Measurements from ENCODE around the gene XYLT1.
"Not testable (repeated sequence)": the region's sequence is repeated elsewhere in the genome, so short reads cannot be mapped to it uniquely, and the experiment has no call there.

XYLT1 gene

DNA sequence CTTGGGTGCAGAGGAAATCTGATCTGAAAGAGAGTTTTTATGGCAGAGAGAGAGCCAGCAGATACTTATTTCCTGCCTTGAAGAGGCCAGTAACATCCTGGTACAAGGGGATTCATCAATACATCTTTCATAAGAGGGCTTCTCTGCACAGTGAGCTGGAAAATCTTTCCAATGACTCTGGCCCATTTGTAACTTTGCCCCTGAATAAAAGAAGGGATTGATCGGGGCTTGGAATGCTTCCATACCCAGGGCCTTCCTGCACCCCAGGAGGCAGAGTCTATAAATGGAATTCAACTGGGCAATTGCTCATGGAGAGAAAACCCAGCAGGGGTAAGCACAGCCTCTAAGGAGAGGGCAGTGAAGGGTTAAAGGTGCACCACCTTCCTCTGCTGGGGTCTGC lies 163.3 kb downstream of the XYLT1 start:
- DNase-seq: no peak
- Histone ChIP-seq H2BK120ac (ENCODE audit: low read depth, low read length) (no peak overlapping the region), H2BK15ac (ENCODE audit: low read depth, poor library complexity, severe bottlenecking) (no peak overlapping the region), H4K91ac (ENCODE audit: low read length) (no peak overlapping the region), H3K9me3 (ENCODE audit: control insufficient read depth, low read length) (no peaks in the 10 kb centered on the region), H3K27ac (ENCODE audit: low read length, poor library complexity, severe bottlenecking) (no peak overlapping the region), H2AFZ (ENCODE audit: low read depth, low read length) (no peak overlapping the region), H3K14ac (ENCODE audit: low read length in 2 of 2) (no peak overlapping the region), H2BK12ac (ENCODE audit: low read length in 2 of 2) (no peak overlapping the region), H4K8ac (ENCODE audit: low read length) (no peak overlapping the region), H3K27me3 (ENCODE audit: control insufficient read depth in 1 of 2, insufficient read depth in 1 of 2, low read length in 2 of 2) (no peaks in the 10 kb centered on the region), H2BK5ac (ENCODE audit: low read depth, low read length, poor library complexity, severe bottlenecking) (no peak overlapping the region), H3K4me2 (ENCODE audit: low read length, poor library complexity, severe bottlenecking) (no peak overlapping the region), H2AK5ac (ENCODE audit: low read length, severe bottlenecking) (no peak overlapping the region), H3K23ac (ENCODE audit: low read length in 2 of 2) (no peak overlapping the region), H3K18ac (ENCODE audit: low read depth in 1 of 2, low read length in 2 of 2) (no peak overlapping the region), H3K36me3 (ENCODE audit: control insufficient read depth in 1 of 2, insufficient read depth in 2 of 2, low read depth in 1 of 2, low read length in 2 of 2) (peaks cover 0 to 3% of the 10 kb centered on the region in 2 experiments), H3K4ac (ENCODE audit: low read depth in 1 of 2, low read length in 2 of 2) (no peak overlapping the region), H3K4me3 (ENCODE audit: insufficient read depth in 1 of 2, low read depth in 1 of 2, low read length in 2 of 2) (no peak overlapping the region), H3K79me1 (replicated peaks; ENCODE audit: low read length, poor library complexity, severe bottlenecking) (no peaks in the 10 kb centered on the region), H3K4me1 (ENCODE audit: control insufficient read depth, insufficient read depth, low read depth, low read length) (no peaks in the 10 kb centered on the region), H3K9ac (ENCODE audit: low read length) (no peak overlapping the region)
- WGBS: 100% methylated on average over 1 of the region's 1 CpG

- H3K9me3 ChIP-seq (ENCODE audit: control insufficient read depth, low read length): no peaks in the 10 kb centered on the region
- no peak overlapping the region for H3K18ac ChIP-seq (ENCODE audit: low read depth in 1 of 2, low read length in 2 of 2)
- no peak overlapping the region for H3K4me3 ChIP-seq (ENCODE audit: insufficient read depth in 1 of 2, low read depth in 1 of 2, low read length in 2 of 2)
- no peaks in the 10 kb centered on the region for H3K27me3 ChIP-seq (ENCODE audit: control insufficient read depth in 1 of 2, insufficient read depth in 1 of 2, low read length in 2 of 2)
- no peak overlapping the region for H2BK120ac ChIP-seq (ENCODE audit: low read depth, low read length)
- H3K36me3 ChIP-seq (ENCODE audit: control insufficient read depth in 1 of 2, insufficient read depth in 2 of 2, low read depth in 1 of 2, low read length in 2 of 2): peaks cover 0 to 3% of the 10 kb centered on the region in 2 experiments
- no peak overlapping the region for H3K14ac ChIP-seq (ENCODE audit: low read length in 2 of 2)
- no peak overlapping the region for H4K8ac ChIP-seq (ENCODE audit: low read length)
- no peak overlapping the region for H2AK5ac ChIP-seq (ENCODE audit: low read length, severe bottlenecking)
- H2AFZ ChIP-seq (ENCODE audit: low read depth, low read length): no peak overlapping the region
- H3K4ac ChIP-seq (ENCODE audit: low read depth in 1 of 2, low read length in 2 of 2): no peak overlapping the region
- H3K23ac ChIP-seq (ENCODE audit: low read length in 2 of 2): no peak overlapping the region
- no peak overlapping the region for H2BK15ac ChIP-seq (ENCODE audit: low read depth, poor library complexity, severe bottlenecking)
- no peaks in the 10 kb centered on the region for H3K79me1 ChIP-seq (replicated peaks; ENCODE audit: low read length, poor library complexity, severe bottlenecking)
- no peak overlapping the region for H4K91ac ChIP-seq (ENCODE audit: low read length)
- no peak for DNase-seq
- H2BK5ac ChIP-seq (ENCODE audit: low read depth, low read length, poor library complexity, severe bottlenecking): no peak overlapping the region
- H3K4me1 ChIP-seq (ENCODE audit: control insufficient read depth, insufficient read depth, low read depth, low read length): no peaks in the 10 kb centered on the region
- 91% methylated on average over 3 of the region's 3 CpGs for WGBS
- H3K27ac ChIP-seq (ENCODE audit: low read length, poor library complexity, severe bottlenecking): no peak overlapping the region
- no peak overlapping the region for H3K9ac ChIP-seq (ENCODE audit: low read length)
- no peak overlapping the region for H3K4me2 ChIP-seq (ENCODE audit: low read length, poor library complexity, severe bottlenecking)
- H2BK12ac ChIP-seq (ENCODE audit: low read length in 2 of 2): no peak overlapping the region
These were observed 164.0 kb downstream of the XYLT1 start for GRCh38 chr16:17306745-17307144.

DNA sequence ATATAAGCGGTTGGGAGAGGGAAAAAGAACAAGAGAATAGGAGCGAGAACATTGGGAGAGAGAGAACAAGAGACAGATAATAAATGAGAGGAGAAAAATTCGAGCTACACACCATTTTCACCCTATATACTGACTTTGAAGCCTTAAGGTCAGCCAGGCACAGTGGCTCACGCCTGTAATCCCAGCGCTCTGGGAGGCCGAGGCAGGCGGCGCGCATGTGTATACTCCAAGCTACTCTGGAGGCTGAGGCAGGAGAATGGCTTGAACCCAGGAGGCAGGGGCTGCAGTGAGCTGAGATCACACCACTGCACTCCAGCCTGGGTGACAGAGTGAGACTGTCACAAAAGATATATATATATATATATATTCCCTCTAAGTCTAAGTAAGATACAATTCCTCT lies 164.5 kb downstream of the XYLT1 start:
- H3K27me3 ChIP-seq (ENCODE audit: control insufficient read depth in 1 of 2, insufficient read depth in 1 of 2, low read length in 2 of 2); H2BK15ac ChIP-seq (ENCODE audit: low read depth, poor library complexity, severe bottlenecking); H2AFZ ChIP-seq (ENCODE audit: low read depth, low read length); H4K91ac ChIP-seq (ENCODE audit: low read length); H2BK12ac ChIP-seq (ENCODE audit: low read length in 2 of 2); H3K9me3 ChIP-seq (ENCODE audit: control insufficient read depth, low read length); H3K36me3 ChIP-seq (ENCODE audit: control insufficient read depth in 1 of 2, insufficient read depth in 2 of 2, low read depth in 1 of 2, low read length in 2 of 2); H2BK5ac ChIP-seq (ENCODE audit: low read depth, low read length, poor library complexity, severe bottlenecking); H3K18ac ChIP-seq (ENCODE audit: low read depth in 1 of 2, low read length in 2 of 2); H3K14ac ChIP-seq (ENCODE audit: low read length in 2 of 2); H3K4me3 ChIP-seq (ENCODE audit: insufficient read depth in 1 of 2, low read depth in 1 of 2, low read length in 2 of 2); H2BK120ac ChIP-seq (ENCODE audit: low read depth, low read length); H3K4me2 ChIP-seq (ENCODE audit: low read length, poor library complexity, severe bottlenecking); H3K9ac ChIP-seq (ENCODE audit: low read length); H4K8ac ChIP-seq (ENCODE audit: low read length); H3K4me1 ChIP-seq (ENCODE audit: control insufficient read depth, insufficient read depth, low read depth, low read length); H3K79me1 ChIP-seq (replicated peaks; ENCODE audit: low read length, poor library complexity, severe bottlenecking); H3K23ac ChIP-seq (ENCODE audit: low read length in 2 of 2); H3K27ac ChIP-seq (ENCODE audit: low read length, poor library complexity, severe bottlenecking); H3K4ac ChIP-seq (ENCODE audit: low read depth in 1 of 2, low read length in 2 of 2); H2AK5ac ChIP-seq (ENCODE audit: low read length, severe bottlenecking); DNase-seq: not testable (repeated sequence)
- WGBS: 86% methylated on average over 8 of the region's 9 CpGs

DNA sequence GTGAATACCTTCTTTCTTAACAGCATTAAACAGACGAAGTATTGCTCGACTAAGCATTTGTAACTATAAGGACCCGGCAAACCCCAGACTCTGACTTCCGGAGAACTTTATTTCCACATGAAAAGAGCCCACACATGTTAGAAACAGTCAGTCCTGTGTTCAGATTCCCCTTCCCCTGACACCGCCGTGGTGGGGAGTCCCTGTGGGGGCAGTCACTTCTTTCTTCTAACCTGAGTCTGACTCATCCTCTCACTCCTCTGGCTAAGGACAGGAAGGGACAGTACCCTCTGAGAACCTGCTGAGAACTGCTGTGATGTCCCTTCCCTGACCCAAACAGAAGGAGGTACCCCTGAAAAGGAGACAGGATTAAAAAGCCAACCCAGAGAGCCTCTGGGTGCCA lies 165.1 kb downstream of the XYLT1 start:
- no peak overlapping the region for H3K14ac ChIP-seq (ENCODE audit: low read length in 2 of 2)
- H2BK15ac ChIP-seq (ENCODE audit: low read depth, poor library complexity, severe bottlenecking): no peak overlapping the region
- H2AK5ac ChIP-seq (ENCODE audit: low read length, severe bottlenecking): no peak overlapping the region
- H2BK12ac ChIP-seq (ENCODE audit: low read length in 2 of 2): no peak overlapping the region
- H4K8ac ChIP-seq (ENCODE audit: low read length): no peak overlapping the region
- no peak overlapping the region for H3K4ac ChIP-seq (ENCODE audit: low read depth in 1 of 2, low read length in 2 of 2)
- no peaks in the 10 kb centered on the region for H3K27me3 ChIP-seq (ENCODE audit: control insufficient read depth in 1 of 2, insufficient read depth in 1 of 2, low read length in 2 of 2)
- no peak overlapping the region for H3K18ac ChIP-seq (ENCODE audit: low read depth in 1 of 2, low read length in 2 of 2)
- no peak overlapping the region for H3K4me2 ChIP-seq (ENCODE audit: low read length, poor library complexity, severe bottlenecking)
- no peaks in the 10 kb centered on the region for H3K79me1 ChIP-seq (replicated peaks; ENCODE audit: low read length, poor library complexity, severe bottlenecking)
- no peak overlapping the region for H3K23ac ChIP-seq (ENCODE audit: low read length in 2 of 2)
- peaks cover 0 to 3% of the 10 kb centered on the region in 2 experiments for H3K36me3 ChIP-seq (ENCODE audit: control insufficient read depth in 1 of 2, insufficient read depth in 2 of 2, low read depth in 1 of 2, low read length in 2 of 2)
- no peak overlapping the region for H2BK120ac ChIP-seq (ENCODE audit: low read depth, low read length)
- H3K4me1 ChIP-seq (ENCODE audit: control insufficient read depth, insufficient read depth, low read depth, low read length): no peaks in the 10 kb centered on the region
- no peaks in the 10 kb centered on the region for H3K9me3 ChIP-seq (ENCODE audit: control insufficient read depth, low read length)
- DNase-seq: no peak
- no peak overlapping the region for H3K27ac ChIP-seq (ENCODE audit: low read length, poor library complexity, severe bottlenecking)
- H4K91ac ChIP-seq (ENCODE audit: low read length): no peak overlapping the region
- no peak overlapping the region for H2AFZ ChIP-seq (ENCODE audit: low read depth, low read length)
- H3K4me3 ChIP-seq (ENCODE audit: insufficient read depth in 1 of 2, low read depth in 1 of 2, low read length in 2 of 2): no peak overlapping the region
- WGBS: 68% methylated on average over 6 of the region's 6 CpGs
- H3K9ac ChIP-seq (ENCODE audit: low read length): no peak overlapping the region
- no peak overlapping the region for H2BK5ac ChIP-seq (ENCODE audit: low read depth, low read length, poor library complexity, severe bottlenecking)

All from mesenchymal stem cell (in vitro differentiated cells and primary cell).